Stimulated activated CD8-positive, alpha-beta memory T cell treated with anti-CD3 and anti-CD28 coated beads, Interleukin-7, amount 100 ng/mL, for 48 hours (primary cell): ENCODE results near the gene OST4.
"Not testable (repeated sequence)": the region's sequence is repeated elsewhere in the genome, so short reads cannot be mapped to it uniquely, and the experiment has no call there.

Experiments
- DNase-seq, 2 donors: peaks; one replicate each; pipeline ENCODE4 v3.0.0-alpha.2; 2020; ENCODE audit warnings: low read depth in 1 of 2; ENCODE audit errors: extremely low read depth in 1 of 2

OST4 gene

GRCh38 chr2:27071277-27071989 lies at the start of gene OST4:
OST4 (minus strand) TSS chr2:27071654.
- DNase-seq, result peak; percentile 85 to 87

- not testable (repeated sequence) for DNase-seq
Measured at GRCh38 chr2:27119330-27119670, 47.8 kb upstream of the OST4 start.

GRCh38 chr2:27118525-27119329 lies 47.3 kb upstream of the OST4 start, which contains the start of gene CGREF1:
CGREF1 (minus strand) TSS chr2:27119128; CDS start chr2:27104366, 14,762 bp downstream.
- DNase-seq, result no peak

GRCh38 chr2:27117995-27118524 lies 46.6 kb upstream of the OST4 start:
- DNase-seq, result no peak

GRCh38 chr2:27115519-27115918 lies 44.1 kb upstream of the OST4 start:
- no peak for DNase-seq

DNA sequence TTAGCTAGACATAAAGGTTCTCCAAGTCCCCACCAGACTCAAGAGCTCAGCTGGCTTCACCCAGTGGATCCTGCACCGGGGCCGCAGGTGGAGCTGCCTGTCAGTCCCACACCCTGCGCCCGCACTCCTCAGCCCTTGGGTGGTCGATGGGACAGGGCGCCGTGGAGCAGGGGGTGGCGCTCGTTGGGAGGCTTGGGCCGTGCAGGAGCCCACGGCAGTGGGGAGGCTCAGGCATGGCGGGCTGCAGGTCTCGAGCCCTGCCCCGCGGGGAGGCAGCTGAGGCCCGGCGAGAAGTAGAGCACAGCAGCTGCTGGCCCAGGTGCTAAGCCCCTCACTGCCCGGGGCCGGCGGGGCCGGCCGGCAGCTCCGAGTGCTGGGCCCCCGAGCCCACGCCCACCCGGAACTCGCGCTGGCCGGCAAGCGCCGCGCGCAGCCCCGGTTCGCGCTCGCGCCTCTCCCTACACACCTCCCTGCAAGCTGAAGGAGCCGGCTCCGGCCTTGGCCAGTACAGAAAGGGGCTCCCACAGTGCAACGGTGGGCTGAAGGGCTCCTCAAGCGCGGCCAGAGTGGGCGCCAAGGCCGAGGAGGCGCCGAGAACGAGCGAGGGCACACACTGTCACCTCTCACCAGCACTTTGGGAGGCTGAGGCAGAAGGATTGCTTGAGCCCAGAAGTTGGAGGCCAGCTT lies 40.1 kb upstream of the OST4 start:
- not testable (repeated sequence) for DNase-seq

GRCh38 chr2:27110603-27111352 lies 39.3 kb upstream of the OST4 start:
- not testable (repeated sequence) for DNase-seq

DNA sequence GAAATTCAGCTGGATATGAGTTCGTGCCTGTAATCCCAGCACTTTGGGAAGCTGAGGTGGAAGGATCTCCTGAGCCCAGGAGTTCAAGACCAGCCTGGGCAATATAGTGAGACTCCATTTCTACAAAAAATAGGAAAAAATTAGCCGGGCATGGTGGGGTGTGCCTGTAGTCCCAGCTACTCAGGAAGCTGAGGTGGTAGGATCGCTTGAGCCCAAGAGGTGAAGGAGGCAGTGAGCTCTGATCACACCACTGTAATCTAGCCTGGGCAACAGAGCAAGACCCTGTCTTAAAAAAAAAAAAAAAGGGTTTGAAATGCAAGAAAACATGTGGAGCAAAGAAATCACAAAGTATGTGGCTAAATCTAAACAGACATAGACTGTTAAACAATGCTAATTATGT lies 37.6 kb upstream of the OST4 start:
- no peak for DNase-seq

- DNase-seq, result no peak
Measured at GRCh38 chr2:27108221-27108620, 36.8 kb upstream of the OST4 start.

DNA sequence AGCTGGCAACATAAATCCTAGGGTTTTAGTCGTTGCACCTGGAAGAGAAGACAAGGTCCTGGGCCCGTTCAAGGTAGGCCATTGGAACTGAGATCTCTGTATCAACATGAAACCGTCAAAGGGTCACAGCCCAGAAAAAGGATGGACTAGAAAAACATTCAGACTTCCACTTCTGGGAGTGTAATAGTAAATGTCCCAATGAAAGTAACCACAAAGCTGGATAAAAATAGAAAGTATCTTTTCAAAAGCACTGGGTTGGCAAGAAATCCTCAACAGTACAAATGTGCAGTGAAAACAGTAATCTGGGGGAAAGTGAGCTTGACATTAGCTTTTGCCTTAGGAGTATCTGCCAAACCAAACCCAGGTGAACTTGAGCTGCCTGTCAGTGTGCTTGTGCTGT lies 34.5 kb upstream of the OST4 start:
- no peak for DNase-seq

DNA sequence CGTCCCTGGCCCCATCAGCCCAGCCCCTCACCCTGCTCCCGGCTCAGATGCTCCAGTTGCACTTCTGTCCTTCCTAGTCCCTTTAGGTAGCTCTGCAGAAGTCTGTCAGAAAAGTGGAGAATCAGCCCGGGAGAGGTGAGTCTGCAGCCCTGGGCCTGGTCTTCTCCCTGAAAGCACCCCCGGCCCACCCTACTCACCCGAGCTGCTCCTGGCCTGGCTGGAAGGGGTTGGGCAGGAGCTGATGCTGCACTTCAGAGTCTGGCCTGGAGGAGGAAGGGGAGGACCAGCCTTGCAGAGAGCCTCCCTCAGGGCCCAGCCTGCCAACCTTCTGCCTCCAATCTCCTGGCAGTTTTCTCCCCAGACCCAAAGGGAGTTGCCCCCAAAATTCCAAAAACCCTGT lies 30.9 kb upstream of the OST4 start:
- DNase-seq, result no peak

GRCh38 chr2:27100036-27100435 lies 28.6 kb upstream of the OST4 start:
- no peak for DNase-seq

GRCh38 chr2:27099334-27099955 lies 28.0 kb upstream of the OST4 start:
- DNase-seq, result no peak

DNA sequence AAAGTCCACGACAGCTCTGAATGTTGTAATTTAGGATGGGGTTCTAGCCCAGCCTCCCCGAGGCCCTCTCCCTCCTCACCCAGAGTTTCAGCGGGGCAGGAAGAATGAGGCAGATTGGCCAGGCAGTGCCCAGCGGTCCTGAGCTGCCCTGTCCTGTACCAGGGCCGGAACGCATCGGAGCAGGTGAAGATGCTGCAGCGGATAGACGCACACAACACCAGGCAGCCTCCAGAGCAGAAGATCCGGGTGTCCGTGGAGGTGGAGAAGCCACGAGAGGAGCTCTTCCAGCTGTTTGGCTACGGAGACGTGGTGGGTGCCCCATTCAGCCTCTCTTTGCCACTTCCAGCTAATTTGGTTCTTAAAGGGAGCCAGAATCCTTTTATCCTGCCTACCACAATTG lies 25.9 kb upstream of the OST4 start:
- no peak for DNase-seq

DNA sequence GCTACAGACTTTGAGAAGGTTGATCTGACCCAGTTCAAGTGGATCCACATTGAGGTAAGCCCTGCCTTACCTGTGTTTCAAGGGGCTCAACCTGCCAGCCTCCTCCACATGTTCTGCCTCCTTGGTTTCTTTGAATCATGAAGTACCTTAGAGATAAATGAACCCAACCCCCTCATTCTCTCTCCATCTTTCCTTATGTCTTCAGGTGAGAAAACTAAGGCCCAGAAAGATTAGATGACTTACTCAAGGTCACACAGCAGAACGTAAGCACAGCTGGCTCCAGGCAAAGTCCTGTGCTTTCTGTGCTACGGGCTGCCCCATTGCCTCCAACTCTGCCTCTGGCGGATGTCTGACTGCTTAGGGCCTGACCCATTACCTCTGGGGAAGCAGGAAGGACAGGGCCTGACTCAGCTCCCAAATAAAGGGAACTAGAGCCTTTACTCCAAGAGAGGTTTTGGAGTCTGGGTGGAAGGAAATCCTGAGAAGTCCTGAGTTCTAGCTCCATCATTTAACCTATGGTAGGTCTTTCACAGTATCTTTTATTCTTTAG lies 25.4 kb upstream of the OST4 start:
- DNase-seq, result no peak

GRCh38 chr2:27095745-27096651 lies 24.5 kb upstream of the OST4 start:
- DNase-seq, result no peak

DNA sequence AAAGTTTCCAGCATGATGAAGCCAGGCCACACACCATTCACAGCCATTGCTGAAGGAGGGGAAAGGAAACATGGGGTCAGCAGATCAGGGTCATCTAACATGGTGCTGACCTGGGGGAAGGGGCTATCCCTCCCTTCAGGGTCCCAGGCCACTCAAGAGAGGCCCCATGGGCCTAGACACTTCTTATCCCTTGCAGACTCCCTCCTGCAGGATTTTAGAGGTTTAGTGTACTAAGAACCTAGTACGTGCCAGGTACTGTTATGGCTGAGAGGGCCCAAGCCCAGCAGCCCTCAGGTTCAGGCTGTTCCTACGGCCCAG lies 23.9 kb upstream of the OST4 start:
- no peak for DNase-seq

GRCh38 chr2:27094353-27094984 lies 23.0 kb upstream of the OST4 start:
- DNase-seq, result no peak
